GM08714 (cell line): ENCODE results near the gene ADPRHL1.
"Not testable (repeated sequence)": the region's sequence is repeated elsewhere in the genome, so short reads cannot be mapped to it uniquely, and the experiment has no call there.

ENCODE experiments used
- H3K4me3 ChIP-seq: fragments of 200-500 bp; sonication (Bioruptor generic); 2 replicates; pipeline ENCODE4 v1.5.1; 2014; ENCODE audit warnings: mild to moderate bottlenecking, low read length, inconsistent platforms
- ZNF274 ChIP-seq: IDR thresholded peaks from 2 replicates; pipeline ENCODE4 v1.6.1; 2012; ENCODE audit warnings: mild to moderate bottlenecking, low read depth, low read length

The ADPRHL1 gene

GRCh38 chr13:113452466-113452865, 822 bp downstream of the ADPRHL1 start:
- TF ChIP-seq ZNF274, result no peak
- H3K4me3 ChIP-seq, result no peak overlapping the region

- TF ChIP-seq ZNF274, result no peak
- no peak overlapping the region for H3K4me3 ChIP-seq
Observed at GRCh38 chr13:113451951-113452421, 1.3 kb downstream of the ADPRHL1 start.

GRCh38 chr13:113450861-113451620, 2.2 kb downstream of the ADPRHL1 start:
- not testable (repeated sequence) for H3K4me3 ChIP-seq

GRCh38 chr13:113450348-113450744, 2.9 kb downstream of the ADPRHL1 start:
- not testable (repeated sequence) for H3K4me3 ChIP-seq

GRCh38 chr13:113449693-113450347, 3.5 kb downstream of the ADPRHL1 start:
- no peak for TF ChIP-seq ZNF274
- no peak overlapping the region; the same call in 1 of the 2 replicates for H3K4me3 ChIP-seq

GRCh38 chr13:113448885-113449692, 4.2 kb downstream of the ADPRHL1 start:
- TF ChIP-seq ZNF274, result no peak

GRCh38 chr13:113448545-113448884, 4.8 kb downstream of the ADPRHL1 start:
- no peak for TF ChIP-seq ZNF274
- no peak overlapping the region for H3K4me3 ChIP-seq

More at GRCh38 chr13:113448885-113449692, 4.2 kb downstream of the ADPRHL1 start:
- no peak overlapping the region; the same call in 1 of the 2 replicates for H3K4me3 ChIP-seq

GRCh38 chr13:113447596-113447995, 5.7 kb downstream of the ADPRHL1 start:
- H3K4me3 ChIP-seq, result no peak overlapping the region
- TF ChIP-seq ZNF274, result no peak

- H3K4me3 ChIP-seq, result no peak overlapping the region
Observed at GRCh38 chr13:113446488-113446854, 6.8 kb downstream of the ADPRHL1 start.

GRCh38 chr13:113445791-113446487, 7.3 kb downstream of the ADPRHL1 start:
- no peak overlapping the region for H3K4me3 ChIP-seq
- no peak for TF ChIP-seq ZNF274

More at GRCh38 chr13:113446488-113446854, 6.8 kb downstream of the ADPRHL1 start:
- TF ChIP-seq ZNF274, result no peak

- no peak overlapping the region for H3K4me3 ChIP-seq
- no peak for TF ChIP-seq ZNF274
Observed at GRCh38 chr13:113443991-113444390, 9.3 kb downstream of the ADPRHL1 start.

- no peak for TF ChIP-seq ZNF274
Observed at GRCh38 chr13:113442985-113443362, 10.3 kb downstream of the ADPRHL1 start.

GRCh38 chr13:113442354-113442984, 10.8 kb downstream of the ADPRHL1 start:
- no peak overlapping the region for H3K4me3 ChIP-seq

More at GRCh38 chr13:113442985-113443362, 10.3 kb downstream of the ADPRHL1 start:
- H3K4me3 ChIP-seq, result no peak overlapping the region

GRCh38 chr13:113441661-113442060, 11.6 kb downstream of the ADPRHL1 start:
- TF ChIP-seq ZNF274, result no peak

More at GRCh38 chr13:113442354-113442984, 10.8 kb downstream of the ADPRHL1 start:
- TF ChIP-seq ZNF274, result no peak

More at GRCh38 chr13:113441661-113442060, 11.6 kb downstream of the ADPRHL1 start:
- no peak overlapping the region for H3K4me3 ChIP-seq
